NB4 (cell line): Measurements from ENCODE around the gene CHD9NB.

ENCODE experiments used
- CTCF ChIP-seq: IDR thresholded peaks from one replicate; pipeline ENCODE4 v1.5.1; 2012; ENCODE audit warnings: low read depth, low read length
- MYC ChIP-seq: IDR thresholded peaks from 2 replicates; pipeline ENCODE4 v1.6.1; 2011; ENCODE audit warnings: low read depth, low read length
- POLR2A ChIP-seq: IDR thresholded peaks from 2 replicates; pipeline ENCODE4 v1.6.1; 2011; ENCODE audit warnings: mild to moderate bottlenecking; ENCODE audit not compliant: insufficient read length; ENCODE audit errors: extremely low read depth
- TF ChIP-seq, protein P1 (sequence below): IDR thresholded peaks from 2 replicates; pipeline ENCODE4 v1.6.1; 2011; ENCODE audit warnings: low read depth, low read length

GRCh38 chr16:53007095-53007494 is 45.6 kb downstream of the CHD9NB start:
- TF ChIP-seq POLR2A, result no peak
- TF ChIP-seq CTCF, result no peak
- TF ChIP-seq, protein P1, sequence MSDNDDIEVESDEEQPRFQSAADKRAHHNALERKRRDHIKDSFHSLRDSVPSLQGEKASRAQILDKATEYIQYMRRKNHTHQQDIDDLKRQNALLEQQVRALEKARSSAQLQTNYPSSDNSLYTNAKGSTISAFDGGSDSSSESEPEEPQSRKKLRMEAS, result no peak
- no peak for TF ChIP-seq MYC
